Gastrocnemius medialis (tissue), 4 donors: ENCODE data around the gene RADIL.

Source experiments
- CTCF ChIP-seq, 5 experiments: fragments of 450-650 bp in 3 of 5; fragments of 200-600 bp in 2 of 5; sonication (generic) in 2 of 5; IDR thresholded peaks in 4 of 5; conservative IDR thresholded peaks in 1 of 5; 1 replicate in 4 of 5; 2 replicates in 1 of 5; pipeline ENCODE4 v1.5.1; 2016 to 2019; ENCODE audit warnings: antibody characterized with exemption in 5 of 5, mild to moderate bottlenecking in 3 of 5, moderate library complexity in 3 of 5
- POLR2A ChIP-seq, 2 donors: fragments of 450-650 bp; IDR thresholded peaks; one replicate each; pipeline ENCODE4 v1.6.1; 2017; ENCODE audit warnings: antibody characterized with exemption in 2 of 2, mild to moderate bottlenecking in 2 of 2, moderate library complexity in 2 of 2

DNA sequence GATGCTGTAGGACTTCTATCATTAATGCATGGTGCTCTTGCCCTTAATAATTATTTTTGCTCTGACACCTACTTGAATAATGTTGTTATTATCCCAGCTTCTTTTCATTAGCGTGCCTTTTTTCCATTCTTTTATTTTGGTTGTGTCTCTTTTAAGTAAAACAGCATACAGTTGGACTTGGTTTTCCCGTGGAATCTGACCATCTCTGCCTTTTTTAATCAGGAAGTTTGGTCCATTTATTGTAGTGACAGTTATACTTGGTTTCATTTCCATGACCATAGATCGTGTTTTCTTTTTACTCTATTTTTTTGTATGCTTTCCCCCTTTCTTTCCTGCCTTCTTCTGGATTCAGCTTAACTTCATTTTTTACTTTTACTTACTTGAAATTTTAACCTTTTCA is 26.3 kb downstream of the RADIL start:
- TF ChIP-seq POLR2A (IDR thresholded peaks at IDR 0.05): no peak
- no peak for TF ChIP-seq CTCF (IDR thresholded peaks at IDR 0.05 in 4 of 5, conservative IDR thresholded peaks at IDR 0.05 in 1 of 5)
